OCI-LY7 (cell line): ENCODE results near the gene ERCC3. TPM values are rescaled to one million over a fixed set of nuclear protein-coding genes. Genes with fewer than 3 reads are reported as not detected.
"Not testable (repeated sequence)": the region's sequence is repeated elsewhere in the genome, so short reads cannot be mapped to it uniquely, and the experiment has no call there.

Source experiments
- BruUV-seq: library from RNA; stranded (reverse); fragments of 400-500 nt; replicated peaks from 2 replicates; lab custom pipeline; 2021; lab: Mats Ljungman, UMichigan
- CTCF ChIA-PET: fragments of 300-600 bp; sonication (Branson Sonifier 250); formaldehyde crosslinking; loops from one replicate; lab custom pipeline; 2022; ENCODE audit warnings: antibody characterized with exemption; ENCODE audit not compliant: unreplicated experiment; lab: Charles Lee
- POLR2A ChIA-PET: fragments of 300-600 bp; sonication (Branson Sonifier 250); formaldehyde crosslinking; loops from one replicate; lab custom pipeline; 2022; ENCODE audit warnings: antibody characterized with exemption; lab: Charles Lee
- DNase-seq: peaks from one replicate; pipeline ENCODE4 v3.0.0-alpha.2; 2015; ENCODE audit warnings: low spot score
- H2AFZ ChIP-seq: fragments of 200-600 bp; sonication (generic), shearing (Covaris generic); 2 replicates; pipeline ENCODE4 v1.6.1; 2014; ENCODE audit warnings: mild to moderate bottlenecking, antibody characterized with exemption, low read length, moderate library complexity
- H3K27ac ChIP-seq: fragments of 200-600 bp; sonication (generic); 2 replicates; pipeline ENCODE4 v1.5.1; 2014; ENCODE audit warnings: mixed run types, low read depth, mild to moderate bottlenecking, moderate library complexity, low read length, inconsistent platforms; ENCODE audit not compliant: poor library complexity, severe bottlenecking
- H3K36me3 ChIP-seq: fragments of 200-600 bp; sonication (generic); 2 replicates; pipeline ENCODE4 v1.6.1; 2014; ENCODE audit warnings: mild to moderate bottlenecking, antibody characterized with exemption, low read length, moderate library complexity, mixed read lengths; ENCODE audit not compliant: insufficient read depth
- H3K4me1 ChIP-seq: fragments of 200-600 bp; sonication (generic); 2 replicates; pipeline ENCODE4 v1.5.1; 2014; ENCODE audit warnings: mild to moderate bottlenecking, low read length; ENCODE audit not compliant: insufficient read depth, poor library complexity, severe bottlenecking
- H3K4me2 ChIP-seq: fragments of 200-600 bp; sonication (generic); 2 replicates; pipeline ENCODE4 v1.6.1; 2014; ENCODE audit warnings: mild to moderate bottlenecking, low read length
- H3K4me3 ChIP-seq: fragments of 200-600 bp; sonication (generic); 2 replicates; pipeline ENCODE4 v1.5.1; 2014; ENCODE audit warnings: mild to moderate bottlenecking, low read depth, low read length; ENCODE audit not compliant: poor library complexity, severe bottlenecking
- H3K79me2 ChIP-seq: fragments of 200-600 bp; sonication (generic); 2 replicates; pipeline ENCODE4 v1.6.1; 2016; ENCODE audit warnings: low read depth, mild to moderate bottlenecking, low read length, moderate library complexity, mixed read lengths; ENCODE audit not compliant: insufficient read depth
- H3K9me2 ChIP-seq: fragments of 200-600 bp; sonication (generic); 2 replicates; pipeline ENCODE4 v1.6.1; 2016; ENCODE audit warnings: mild to moderate bottlenecking, low read length, mixed read lengths; ENCODE audit not compliant: insufficient read depth
- H3K9me3 ChIP-seq: fragments of 200-600 bp; sonication (generic); 2 replicates; pipeline ENCODE4 v1.6.1; 2014; ENCODE audit warnings: mild to moderate bottlenecking, mixed run types, low read length, mixed read lengths
- H4K20me1 ChIP-seq: fragments of 200-600 bp; sonication (generic); 2 replicates; pipeline ENCODE4 v1.6.1; 2014; ENCODE audit warnings: mild to moderate bottlenecking, antibody characterized with exemption, low read length, moderate library complexity, mixed read lengths; ENCODE audit not compliant: insufficient read depth
- CTCF ChIP-seq: fragments of 200-600 bp; sonication (generic); conservative IDR thresholded peaks from 2 replicates; pipeline ENCODE4 v1.5.1; 2014; ENCODE audit warnings: mild to moderate bottlenecking, antibody characterized with exemption, low read length, moderate library complexity, mixed read lengths
- EZH2phosphoT487 ChIP-seq: fragments of 200-600 bp; sonication (generic); IDR thresholded peaks from 2 replicates; pipeline ENCODE4 v1.6.1; 2018; ENCODE audit warnings: low read depth, borderline replicate concordance, mild to moderate bottlenecking, mixed run types, antibody characterized with exemption, low read length, moderate library complexity, mixed read lengths
- intact Hi-C: fragments of 100-400 bp; cut with micrococcal nuclease; formaldehyde crosslinking; loops from one replicate; pipeline ENCODE4 v1.10.0; 2022; ENCODE audit not compliant: unreplicated experiment
- total RNA-seq, 2 experiments: library from RNA; depleted of rRNA in 1 of 2; stranded (reverse); fragments of >200 nt in 1 of 2; shearing (Covaris generic) in 1 of 2; gene quantifications; 2 replicates each; pipeline ENCODE4 v1.2.3, GENCODE V29; 2014 to 2022

Gene ERCC3
- total RNA-seq, 2 experiments from 2014 or later = 35.1 to 58.4 TPM

DNA sequence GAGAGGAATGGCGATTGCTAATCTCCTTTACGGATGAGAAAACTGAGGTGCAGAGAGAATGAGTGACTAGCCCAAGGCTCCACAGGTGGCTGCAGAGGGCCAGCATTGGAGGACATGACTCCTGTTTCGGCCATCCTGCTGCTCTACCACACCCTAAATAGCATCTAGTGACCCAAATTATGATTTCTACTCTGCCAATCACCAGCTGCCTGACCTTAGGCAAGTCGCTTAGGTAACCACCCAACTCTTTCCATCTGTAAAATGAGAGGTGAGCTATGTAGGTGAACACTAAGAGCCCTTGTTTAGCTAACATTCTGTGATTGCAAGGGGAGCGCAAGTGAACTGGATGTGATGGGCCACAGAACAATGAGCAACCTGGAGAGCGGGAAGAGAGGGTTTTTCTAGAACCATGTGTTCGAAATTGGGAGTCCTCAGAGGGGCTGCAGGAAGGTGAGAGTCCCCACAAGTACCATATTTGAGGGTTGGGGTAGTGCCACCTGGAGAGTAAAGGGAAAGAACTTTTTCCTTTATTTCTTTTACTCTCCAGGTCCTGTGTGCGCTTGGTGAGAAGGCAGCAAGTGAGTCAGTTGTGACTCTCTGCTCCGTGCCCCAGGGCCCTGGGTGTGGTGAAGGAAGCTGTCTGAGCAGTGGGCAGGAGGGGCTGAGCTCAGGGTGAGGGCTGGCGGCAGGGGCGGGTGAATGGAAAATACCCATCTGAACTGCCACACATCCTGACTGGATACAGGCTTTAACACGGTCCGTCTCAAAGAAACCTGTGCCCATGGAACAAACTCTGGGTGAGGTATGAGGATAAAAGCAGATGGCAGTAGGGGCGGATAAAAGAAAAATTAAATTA is 76.2 kb downstream of the ERCC3 start:
- H3K9me3 ChIP-seq = no peaks in the 10 kb centered on the region
- H4K20me1 ChIP-seq = no peaks in the 10 kb centered on the region
- no TSS peak for BruUV-seq
- no peak overlapping the region for H3K4me2 ChIP-seq
- no peaks in the 10 kb centered on the region for H3K36me3 ChIP-seq
- ChIA-PET CTCF (interaction anchor here (0.7 kb wide), 1 partner anchor 1583 kb away, joined by 3 read pairs; no protein-coding TSS in a partner anchor), POLR2A (no interaction called here)
- no peak overlapping the region for H2AFZ ChIP-seq
- H3K4me3 ChIP-seq = no peak overlapping the region
- no peaks in the 10 kb centered on the region for H3K4me1 ChIP-seq
- no peak overlapping the region for H3K27ac ChIP-seq
- DNase-seq = no peak
- TF ChIP-seq EZH2phosphoT487 (no peak), CTCF (no peak)
- no peaks in the 10 kb centered on the region for H3K79me2 ChIP-seq
- H3K9me2 ChIP-seq = no peaks in the 10 kb centered on the region
- intact Hi-C loops = no loop called here

GRCh38 chr2:127216593-127216992 is 77.4 kb downstream of the ERCC3 start:
- H3K27ac ChIP-seq = no peak overlapping the region
- POLR2A ChIA-PET = interaction anchor here (0.5 kb wide), 1 partner anchor 100 kb away, joined by 3 read pairs; no protein-coding TSS in a partner anchor
- no peaks in the 10 kb centered on the region for H3K36me3 ChIP-seq
- H3K4me3 ChIP-seq = no peak overlapping the region
- BruUV-seq = no TSS peak
- H3K9me3 ChIP-seq = no peaks in the 10 kb centered on the region
- CTCF ChIA-PET = no interaction called here
- no peaks in the 10 kb centered on the region for H3K9me2 ChIP-seq
- H2AFZ ChIP-seq = no peak overlapping the region
- no peak overlapping the region for H3K4me2 ChIP-seq
- no peaks in the 10 kb centered on the region for H4K20me1 ChIP-seq
- intact Hi-C loops = no loop called here
- DNase-seq = no peak
- no peaks in the 10 kb centered on the region for H3K4me1 ChIP-seq
- no peaks in the 10 kb centered on the region for H3K79me2 ChIP-seq
- TF ChIP-seq CTCF (no peak), EZH2phosphoT487 (no peak)

DNA sequence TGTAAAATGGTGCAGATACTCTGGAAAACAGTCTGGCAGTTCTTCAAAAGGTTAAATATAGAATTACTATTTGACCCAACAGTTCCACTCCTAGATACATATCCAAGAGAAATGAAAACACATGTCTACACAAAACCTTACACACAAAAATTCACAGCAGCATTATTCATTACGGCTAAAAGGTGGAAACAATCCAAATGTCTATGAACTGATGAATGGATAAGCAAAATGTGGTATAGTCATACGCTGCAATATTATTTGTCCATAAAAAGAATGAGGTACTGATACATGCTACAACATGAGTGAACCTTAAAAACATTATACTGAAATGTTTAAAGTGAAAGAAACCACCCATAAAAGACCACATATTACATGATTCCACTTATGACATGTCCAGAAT is 77.8 kb downstream of the ERCC3 start:
- POLR2A ChIA-PET = no interaction called here
- Histone ChIP-seq H3K9me3 (no peaks in the 10 kb centered on the region), H4K20me1 (no peaks in the 10 kb centered on the region), H3K27ac (no peak overlapping the region), H3K36me3 (no peaks in the 10 kb centered on the region), H2AFZ (no peak overlapping the region), H3K4me3 (no peak overlapping the region), H3K4me2 (no peak overlapping the region), H3K79me2 (no peaks in the 10 kb centered on the region), H3K4me1 (no peaks in the 10 kb centered on the region), H3K9me2 (no peaks in the 10 kb centered on the region)
- TF ChIP-seq CTCF (no peak), EZH2phosphoT487 (no peak)
- DNase-seq = no peak
- CTCF ChIA-PET = no interaction called here
- intact Hi-C loops = no loop called here
- BruUV-seq = no TSS peak

GRCh38 chr2:127214201-127214600 is 79.7 kb downstream of the ERCC3 start:
- H2AFZ ChIP-seq, H3K27ac ChIP-seq, CTCF ChIA-PET, H3K4me3 ChIP-seq, H3K9me3 ChIP-seq, intact Hi-C loops, H3K36me3 ChIP-seq, H3K9me2 ChIP-seq, H4K20me1 ChIP-seq, DNase-seq, BruUV-seq, H3K4me2 ChIP-seq, H3K4me1 ChIP-seq, POLR2A ChIA-PET, H3K79me2 ChIP-seq: not testable (repeated sequence)
